B cell (primary cell): ENCODE data around the gene UBAC2.

Source experiments
- EZH2 ChIP-seq: IDR thresholded peaks from 2 replicates; pipeline ENCODE4 v1.6.1; 2012; ENCODE audit warnings: borderline replicate concordance, low read depth, mild to moderate bottlenecking, moderate library complexity, low read length; ENCODE audit not compliant: insufficient read depth, poor library complexity, severe bottlenecking
- TF ChIP-seq, protein P1 (sequence below): fragments of 200-600 bp; IDR thresholded peaks from one replicate; pipeline ENCODE4 v1.8.0; 2022; ENCODE audit warnings: antibody characterized with exemption, mild to moderate bottlenecking

GRCh38 chr13:99431927-99432608, 231.4 kb downstream of the UBAC2 start:
- TF ChIP-seq EZH2 = no peak
- TF ChIP-seq, protein P1, sequence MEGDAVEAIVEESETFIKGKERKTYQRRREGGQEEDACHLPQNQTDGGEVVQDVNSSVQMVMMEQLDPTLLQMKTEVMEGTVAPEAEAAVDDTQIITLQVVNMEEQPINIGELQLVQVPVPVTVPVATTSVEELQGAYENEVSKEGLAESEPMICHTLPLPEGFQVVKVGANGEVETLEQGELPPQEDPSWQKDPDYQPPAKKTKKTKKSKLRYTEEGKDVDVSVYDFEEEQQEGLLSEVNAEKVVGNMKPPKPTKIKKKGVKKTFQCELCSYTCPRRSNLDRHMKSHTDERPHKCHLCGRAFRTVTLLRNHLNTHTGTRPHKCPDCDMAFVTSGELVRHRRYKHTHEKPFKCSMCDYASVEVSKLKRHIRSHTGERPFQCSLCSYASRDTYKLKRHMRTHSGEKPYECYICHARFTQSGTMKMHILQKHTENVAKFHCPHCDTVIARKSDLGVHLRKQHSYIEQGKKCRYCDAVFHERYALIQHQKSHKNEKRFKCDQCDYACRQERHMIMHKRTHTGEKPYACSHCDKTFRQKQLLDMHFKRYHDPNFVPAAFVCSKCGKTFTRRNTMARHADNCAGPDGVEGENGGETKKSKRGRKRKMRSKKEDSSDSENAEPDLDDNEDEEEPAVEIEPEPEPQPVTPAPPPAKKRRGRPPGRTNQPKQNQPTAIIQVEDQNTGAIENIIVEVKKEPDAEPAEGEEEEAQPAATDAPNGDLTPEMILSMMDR = no peak
